T-cell (primary cell): ENCODE data around the gene SCNN1B. TPM values are rescaled to one million over a fixed set of nuclear protein-coding genes. Genes with fewer than 3 reads are reported as not detected.
"Not testable (repeated sequence)": the region's sequence is repeated elsewhere in the genome, so short reads cannot be mapped to it uniquely, and the experiment has no call there.

Experiments used
- ATAC-seq, 4 experiments: fragments of 200-7000 bp in 3 of 4; fragments of 150-1000 bp in 1 of 4; cut with Tn5 transposase; replicated peaks in 1 of 4; 1 replicate in 3 of 4; 2 replicates in 1 of 4; pipeline ENCODE4 v1.10.0; 2021; ENCODE audit warnings: moderate library complexity in 3 of 4, mild to moderate bottlenecking in 2 of 4, moderate number of reproducible peaks in 1 of 4
- CTCF ChIA-PET, 2 donors: fragments of 300-600 bp; sonication (Branson Sonifier 250); formaldehyde crosslinking; loops; one replicate each; lab custom pipeline; 2022; ENCODE audit warnings: antibody characterized with exemption in 2 of 2; lab: Charles Lee
- POLR2A ChIA-PET, 2 donors: fragments of 300-600 bp; sonication (Branson Sonifier 250); formaldehyde crosslinking; loops; one replicate each; lab custom pipeline; 2022; ENCODE audit warnings: antibody characterized with exemption in 2 of 2; lab: Charles Lee
- DNase-seq, 35 experiments: peaks; one replicate each; pipeline versions ENCODE4 v3.0.0 to v3.0.0-alpha.2; 2013 to 2023
- H3K27ac ChIP-seq: one replicate; pipeline ENCODE4 v1.5.1; 2013; ENCODE audit warnings: low read length
- H3K27me3 ChIP-seq, 2 experiments: replicated peaks in 1 of 2; 1 replicate in 1 of 2; 2 replicates in 1 of 2; pipeline versions ENCODE4 v1.6.1 to v1.7.0; 2013; ENCODE audit warnings: low read length in 1 of 2, mixed read lengths in 1 of 2; ENCODE audit not compliant: control insufficient read depth in 2 of 2, insufficient read depth in 2 of 2; ENCODE audit errors: extremely low read depth in 1 of 2
- H3K36me3 ChIP-seq, 2 donors: 1 replicate in 1 of 2; 2 replicates in 1 of 2; pipeline versions ENCODE4 v1.6.1 to v1.7.0; 2013; ENCODE audit warnings: low read length in 1 of 2; ENCODE audit not compliant: control insufficient read depth in 2 of 2, insufficient read depth in 1 of 2; ENCODE audit errors: extremely low read depth in 1 of 2
- H3K4me1 ChIP-seq, 2 experiments: 1 replicate in 1 of 2; 2 replicates in 1 of 2; pipeline versions ENCODE4 v1.6.1 to v1.7.0; 2013; ENCODE audit warnings: low read length in 2 of 2, mixed read lengths in 1 of 2; ENCODE audit not compliant: insufficient read depth in 2 of 2, control insufficient read depth in 1 of 2; ENCODE audit errors: extremely low read depth in 1 of 2
- H3K4me3 ChIP-seq, 2 donors: 1 replicate in 1 of 2; 2 replicates in 1 of 2; pipeline versions ENCODE4 v1.5.1 to v1.7.0; 2013; ENCODE audit warnings: mild to moderate bottlenecking in 2 of 2, low read length in 1 of 2, moderate library complexity in 1 of 2; ENCODE audit not compliant: control insufficient read depth in 1 of 2; ENCODE audit errors: extremely low read depth in 1 of 2
- H3K9me3 ChIP-seq: 2 replicates; pipeline ENCODE4 v1.7.0; 2013
- H3K27ac Mint-ChIP-seq, 2 donors: one replicate each; pipeline ENCODE4 v1.8.0; 2020 to 2021; ENCODE audit warnings: mild to moderate bottlenecking in 2 of 2, mixed read lengths in 2 of 2
- H3K27me3 Mint-ChIP-seq, 2 donors: one replicate each; pipeline ENCODE4 v1.8.0; 2021 to 2022; ENCODE audit warnings: mixed read lengths in 2 of 2
- H3K36me3 Mint-ChIP-seq: one replicate; pipeline ENCODE4 v1.8.0; 2021; ENCODE audit warnings: mixed read lengths
- H3K4me1 Mint-ChIP-seq, 3 donors: one replicate each; pipeline ENCODE4 v1.8.0; 2020 to 2022; ENCODE audit warnings: mixed read lengths in 3 of 3, mild to moderate bottlenecking in 1 of 3
- H3K4me3 Mint-ChIP-seq, 3 donors: one replicate each; pipeline ENCODE4 v1.8.0; 2020 to 2022; ENCODE audit warnings: mild to moderate bottlenecking in 3 of 3, mixed read lengths in 3 of 3, moderate library complexity in 3 of 3
- H3K9me3 Mint-ChIP-seq, 3 donors: one replicate each; pipeline ENCODE4 v1.8.0; 2020 to 2022; ENCODE audit warnings: mixed read lengths in 3 of 3
- WGBS: methylation state at CpG from one replicate; pipeline ENCODE4 v1.1.5; 2013; ENCODE audit warnings: missing lambda C conversion rate; ENCODE audit not compliant: insufficient coverage; 5-methylcytosine and 5-hydroxymethylcytosine counted together
- total RNA-seq, 35 experiments: library from RNA in 6 of 35; stranded (reverse) in 6 of 35; fragments of 120-200 nt in 1 of 35; gene quantifications; one replicate each; pipeline versions ENCODE4 v1.2.1 to v1.2.4 and lab custom pipeline; 2013 to 2026

SCNN1B gene
- total RNA-seq, 5 donors from 2014 or later (not counting 1 experiment from before 2014, with no cell fraction given): not detected

- ChIA-PET CTCF (no interaction called here), POLR2A (no interaction called here)
- no peak for DNase-seq
- Mint-ChIP-seq H3K4me3 (no peak overlapping the region), H3K36me3 (no peaks in the 10 kb centered on the region), H3K27ac (no peak overlapping the region), H3K9me3 (no peaks in the 10 kb centered on the region), H3K4me1 (no peaks in the 10 kb centered on the region), H3K27me3 (peaks cover 0 to 3% of the 10 kb centered on the region in 2 donors)
- Histone ChIP-seq H3K4me3 (no peak overlapping the region), H3K4me1 (no peaks in the 10 kb centered on the region), H3K27me3 (peaks cover 0 to under 1% of the 10 kb centered on the region in 2 experiments), H3K9me3 (no peaks in the 10 kb centered on the region), H3K27ac (no peak overlapping the region), H3K36me3 (no peaks in the 10 kb centered on the region)
- no peak for ATAC-seq
- WGBS: 93% methylated on average over 3 of the region's 5 CpGs
Observed at GRCh38 chr16:23378921-23379320, 76.8 kb downstream of the SCNN1B start.

- Histone ChIP-seq H3K4me1 (no peaks in the 10 kb centered on the region), H3K9me3 (no peaks in the 10 kb centered on the region), H3K4me3 (no peak overlapping the region), H3K27ac (no peak overlapping the region), H3K36me3 (no peaks in the 10 kb centered on the region), H3K27me3 (no peaks in the 10 kb centered on the region)
- H3K4me1 Mint-ChIP-seq: no peaks in the 10 kb centered on the region
- no peak overlapping the region for H3K27ac Mint-ChIP-seq
- 88% methylated on average over 4 of the region's 10 CpGs for WGBS
- ChIA-PET POLR2A (no interaction called here), CTCF (no interaction called here)
- no peak for ATAC-seq
- H3K9me3 Mint-ChIP-seq: no peaks in the 10 kb centered on the region
- H3K27me3 Mint-ChIP-seq: peaks cover 0 to 3% of the 10 kb centered on the region in 2 donors
- H3K4me3 Mint-ChIP-seq: no peak overlapping the region
- no peaks in the 10 kb centered on the region for H3K36me3 Mint-ChIP-seq
- no peak for DNase-seq
Observed at GRCh38 chr16:23379707-23380106, 77.6 kb downstream of the SCNN1B start.

GRCh38 chr16:23380501-23380951 lies 78.4 kb downstream of the SCNN1B start:
- Histone ChIP-seq H3K27ac (no peak overlapping the region), H3K9me3 (no peaks in the 10 kb centered on the region), H3K27me3 (no peaks in the 10 kb centered on the region), H3K36me3 (no peaks in the 10 kb centered on the region), H3K4me1 (no peaks in the 10 kb centered on the region), H3K4me3 (no peak overlapping the region)
- WGBS: 89% methylated on average over 20 of the region's 20 CpGs
- DNase-seq (no peak), ATAC-seq (no peak)
- no peak overlapping the region for H3K27ac Mint-ChIP-seq
- no peaks in the 10 kb centered on the region for H3K9me3 Mint-ChIP-seq
- CTCF ChIA-PET: no interaction called here
- no peaks in the 10 kb centered on the region for H3K36me3 Mint-ChIP-seq
- no peaks in the 10 kb centered on the region for H3K4me1 Mint-ChIP-seq
- no peak overlapping the region for H3K4me3 Mint-ChIP-seq
- POLR2A ChIA-PET: no interaction called here
- H3K27me3 Mint-ChIP-seq: peaks cover 0 to 3% of the 10 kb centered on the region in 2 donors

GRCh38 chr16:23381702-23382101 lies 79.6 kb downstream of the SCNN1B start:
- not testable (repeated sequence) for H3K36me3 Mint-ChIP-seq, ATAC-seq
- WGBS: 90% methylated on average over 2 of the region's 9 CpGs

GRCh38 chr16:23382279-23382678 lies 80.2 kb downstream of the SCNN1B start:
- H3K36me3 Mint-ChIP-seq: no peaks in the 10 kb centered on the region
- 100% methylated on average over 3 of the region's 6 CpGs for WGBS
- H3K4me1 Mint-ChIP-seq: no peaks in the 10 kb centered on the region
- no peaks in the 10 kb centered on the region for H3K4me1 ChIP-seq
- no peak for DNase-seq
- H3K36me3 ChIP-seq: no peaks in the 10 kb centered on the region
- H3K9me3 ChIP-seq: no peaks in the 10 kb centered on the region
- no peak overlapping the region for H3K4me3 Mint-ChIP-seq
- no peak overlapping the region for H3K27ac Mint-ChIP-seq
- H3K27me3 ChIP-seq: no peaks in the 10 kb centered on the region
- no peak overlapping the region for H3K27ac ChIP-seq
- POLR2A ChIA-PET: no interaction called here
- no peaks in the 10 kb centered on the region for H3K9me3 Mint-ChIP-seq
- CTCF ChIA-PET: interaction anchor here in 1 of 2 donors (0.6 kb wide), 1 partner anchor 233 kb away, joined by 3 read pairs; no protein-coding TSS in a partner anchor
- H3K27me3 Mint-ChIP-seq: peaks cover 0 to 1% of the 10 kb centered on the region in 2 donors
- no peak for ATAC-seq
- H3K4me3 ChIP-seq: no peak overlapping the region

More at GRCh38 chr16:23381702-23382101, 79.6 kb downstream of the SCNN1B start:
- CTCF ChIA-PET, DNase-seq, POLR2A ChIA-PET, H3K27ac ChIP-seq, H3K27ac Mint-ChIP-seq, H3K4me3 Mint-ChIP-seq, H3K27me3 ChIP-seq, H3K27me3 Mint-ChIP-seq, H3K4me3 ChIP-seq, H3K36me3 ChIP-seq, H3K4me1 Mint-ChIP-seq, H3K9me3 ChIP-seq, H3K4me1 ChIP-seq, H3K9me3 Mint-ChIP-seq: not testable (repeated sequence)

GRCh38 chr16:23383881-23384280 lies 81.8 kb downstream of the SCNN1B start:
- POLR2A ChIA-PET: no interaction called here
- Histone ChIP-seq H3K4me3 (no peak overlapping the region), H3K36me3 (peaks cover 3 to 6% of the 10 kb centered on the region in 2 donors), H3K4me1 (no peaks in the 10 kb centered on the region), H3K27ac (no peak overlapping the region), H3K9me3 (no peaks in the 10 kb centered on the region), H3K27me3 (no peaks in the 10 kb centered on the region)
- peaks cover 7% of the 10 kb centered on the region for H3K36me3 Mint-ChIP-seq
- no peaks in the 10 kb centered on the region for H3K27me3 Mint-ChIP-seq
- CTCF ChIA-PET: no interaction called here
- H3K9me3 Mint-ChIP-seq: no peaks in the 10 kb centered on the region
- no peaks in the 10 kb centered on the region for H3K4me1 Mint-ChIP-seq
- DNase-seq (no peak), ATAC-seq (no peak)
- WGBS: 91% methylated on average over 3 of the region's 3 CpGs
- no peak overlapping the region for H3K27ac Mint-ChIP-seq
- no peak overlapping the region for H3K4me3 Mint-ChIP-seq

GRCh38 chr16:23384878-23385277 lies 82.8 kb downstream of the SCNN1B start:
- Histone ChIP-seq H3K27me3 (no peaks in the 10 kb centered on the region), H3K36me3 (peaks cover 3 to 11% of the 10 kb centered on the region in 2 donors), H3K4me3 (no peak overlapping the region), H3K4me1 (no peaks in the 10 kb centered on the region), H3K9me3 (no peaks in the 10 kb centered on the region), H3K27ac (no peak overlapping the region)
- WGBS: 91% methylated on average over 7 of the region's 10 CpGs
- ChIA-PET POLR2A (no interaction called here), CTCF (no interaction called here)
- Mint-ChIP-seq H3K9me3 (no peaks in the 10 kb centered on the region), H3K36me3 (peaks cover 15% of the 10 kb centered on the region), H3K4me3 (no peak overlapping the region), H3K4me1 (no peaks in the 10 kb centered on the region), H3K27me3 (no peaks in the 10 kb centered on the region), H3K27ac (no peak overlapping the region)
- DNase-seq (no peak), ATAC-seq (no peak)
